Stimulated activated CD8-positive, alpha-beta memory T cell treated with anti-CD3 and anti-CD28 coated beads, Interleukin-12 subunit alpha, Interleukin-12 subunit beta, amount 100 ng/mL, for 4 hours (primary cell): ENCODE data around the gene STXBP3.
"Not testable (repeated sequence)": the region's sequence is repeated elsewhere in the genome, so short reads cannot be mapped to it uniquely, and the experiment has no call there.

ENCODE experiments used
- DNase-seq: peaks from one replicate; pipeline ENCODE4 v3.0.0-alpha.2; 2020; ENCODE audit warnings: low read depth

The STXBP3 gene

GRCh38 chr1:108732398-108732797 lies 14.1 kb upstream of the STXBP3 start:
- DNase-seq, result no peak

- DNase-seq, result no peak
Measured at GRCh38 chr1:108734171-108734865, 12.2 kb upstream of the STXBP3 start.

- DNase-seq, result no peak
Measured at GRCh38 chr1:108742253-108742652, 4.2 kb upstream of the STXBP3 start.

GRCh38 chr1:108745980-108746381 lies 493 bp upstream of the STXBP3 start:
- DNase-seq, result no peak

- no peak for DNase-seq
Measured at GRCh38 chr1:108747171-108747850, 837 bp downstream of the STXBP3 start.

DNA sequence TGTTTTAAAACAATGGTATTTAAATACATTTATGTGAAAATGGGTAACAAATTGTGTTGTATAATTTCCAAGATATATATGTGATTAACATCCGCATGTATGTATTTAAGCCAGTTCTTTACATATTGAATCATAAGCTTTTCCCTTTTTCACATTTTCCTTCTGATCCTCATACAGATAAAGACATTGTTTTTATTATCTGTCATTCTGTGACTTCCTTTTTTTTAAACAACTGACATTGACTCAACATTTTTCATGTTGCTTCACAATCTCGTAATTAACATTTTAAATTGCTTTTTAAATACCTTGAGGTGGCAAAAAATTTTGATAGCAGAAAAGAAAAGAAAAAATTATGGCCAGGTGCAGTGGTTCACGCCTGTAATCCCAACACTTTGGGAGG lies 1.4 kb downstream of the STXBP3 start:
- no peak for DNase-seq

DNA sequence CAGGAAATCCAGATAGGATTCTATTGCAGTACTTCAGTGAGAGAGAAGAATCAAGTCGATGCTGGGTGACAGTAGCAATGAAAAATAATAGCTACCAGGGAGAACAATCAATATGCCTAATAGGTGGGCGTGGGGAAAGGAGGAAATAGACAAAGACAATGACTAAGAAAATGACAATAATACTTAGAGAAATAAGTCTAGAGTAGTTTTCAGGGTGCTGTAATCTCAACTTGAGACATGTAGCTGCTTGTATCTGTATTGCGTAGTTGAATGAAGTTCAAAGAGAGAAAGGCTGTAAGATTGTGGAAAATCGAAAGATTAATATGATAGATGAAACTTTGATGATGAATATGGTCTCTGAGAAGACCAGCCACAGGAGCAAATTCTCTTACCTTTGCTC lies 2.6 kb downstream of the STXBP3 start:
- DNase-seq, result no peak

DNA sequence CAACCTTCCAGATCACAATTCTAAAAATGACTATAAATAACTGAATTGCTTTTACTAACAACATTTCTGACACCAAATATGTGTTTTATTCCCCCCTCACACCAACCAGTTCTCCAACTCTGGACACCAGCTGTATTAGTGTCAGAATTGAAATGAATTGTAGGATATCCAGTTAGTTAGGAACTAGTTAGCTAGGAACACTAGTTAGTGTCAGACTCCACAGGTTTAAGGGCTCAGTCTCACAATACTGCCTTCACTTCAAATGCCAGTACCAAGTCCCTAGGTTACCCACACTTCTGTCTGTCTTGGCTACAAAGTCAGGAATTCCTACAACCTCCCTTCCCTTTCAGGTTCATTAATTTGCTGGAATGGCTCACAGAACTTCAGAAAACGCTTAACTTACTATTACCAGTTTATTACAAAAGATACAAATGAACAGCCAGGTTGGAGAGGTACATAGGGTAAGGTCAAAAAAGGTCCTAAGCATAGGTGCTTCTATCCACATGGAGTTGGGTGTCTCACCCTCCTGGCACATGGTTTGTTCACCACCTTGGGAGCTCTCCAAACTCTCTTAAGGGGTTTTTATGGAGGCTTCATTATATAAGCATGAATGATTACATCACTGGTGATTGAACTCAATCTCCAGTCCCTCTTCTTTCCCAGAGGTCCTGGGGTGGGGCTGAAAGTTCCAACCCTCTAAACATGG lies 4.2 kb downstream of the STXBP3 start:
- no peak for DNase-seq

GRCh38 chr1:108753363-108753762 lies 6.9 kb downstream of the STXBP3 start:
- no peak for DNase-seq

DNA sequence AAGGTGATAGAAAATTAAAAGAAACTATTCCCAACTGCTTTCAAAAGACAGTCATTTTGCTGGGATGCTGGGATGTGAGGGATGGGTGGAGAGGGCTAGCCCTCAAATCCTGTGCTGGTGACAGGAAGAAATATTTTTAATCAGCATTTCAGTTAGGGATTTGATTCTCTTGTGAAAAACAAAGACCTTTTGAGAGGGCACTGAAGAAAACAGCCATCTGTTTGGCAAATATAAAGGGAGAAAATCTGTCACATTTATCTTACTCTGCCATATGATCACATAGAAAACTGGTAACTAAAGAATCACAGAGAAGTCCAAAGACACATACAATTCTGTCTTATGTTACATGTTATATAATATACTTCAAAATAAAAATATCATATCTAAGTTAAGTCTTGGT lies 12.3 kb downstream of the STXBP3 start:
- DNase-seq, result no peak

GRCh38 chr1:108767115-108767514 lies 20.6 kb downstream of the STXBP3 start:
- no peak for DNase-seq

GRCh38 chr1:108767708-108768107 lies 21.2 kb downstream of the STXBP3 start:
- no peak for DNase-seq

GRCh38 chr1:108777839-108778238 lies 31.4 kb downstream of the STXBP3 start:
- no peak for DNase-seq

DNA sequence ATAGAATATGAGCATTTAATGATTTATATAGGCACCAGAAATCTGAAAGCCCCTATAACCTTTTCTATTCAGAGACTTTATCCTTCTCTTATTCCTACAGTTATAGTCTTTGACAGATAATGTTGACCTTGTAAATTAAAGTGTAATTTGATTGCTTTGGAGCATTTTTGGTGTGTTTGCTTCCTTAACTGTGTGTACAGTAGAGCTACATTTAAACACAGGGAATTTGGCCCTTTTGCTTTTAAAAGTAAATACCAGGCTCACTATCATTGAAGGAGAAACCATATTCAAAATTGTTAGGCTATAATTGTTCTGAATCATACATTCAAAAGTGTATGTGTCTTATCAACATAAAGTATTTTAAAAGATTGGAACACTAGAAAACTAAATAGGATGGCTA lies 33.0 kb downstream of the STXBP3 start:
- DNase-seq, result no peak

DNA sequence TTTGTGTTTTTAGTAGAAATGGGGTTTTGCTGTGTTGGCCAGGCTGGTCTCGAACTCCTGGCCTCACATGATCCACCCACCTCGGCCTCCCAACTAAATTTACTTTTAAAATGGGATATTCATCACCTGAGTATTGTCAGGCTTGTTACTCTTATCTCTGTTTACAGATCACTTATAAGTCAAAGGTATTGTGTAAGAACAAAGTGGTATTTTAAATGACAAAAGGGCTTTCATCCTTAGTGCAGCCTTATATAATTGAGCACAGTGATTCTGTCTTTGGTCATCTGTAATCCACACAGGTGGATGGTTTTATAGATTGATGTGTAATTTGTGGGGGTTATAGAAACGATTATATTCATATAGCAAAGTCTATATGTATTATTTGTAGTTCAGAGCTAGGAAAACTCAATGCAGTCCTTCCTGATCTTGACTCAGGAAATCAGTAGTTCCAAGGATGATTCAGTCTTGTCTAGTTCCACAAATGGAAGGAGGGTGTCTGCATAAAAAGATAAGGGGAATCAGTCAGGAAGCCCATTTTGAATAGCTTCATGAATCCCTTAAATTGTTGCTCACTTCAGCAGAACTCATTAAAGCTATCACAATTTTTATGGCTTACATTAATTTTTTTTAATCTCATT lies 34.6 kb downstream of the STXBP3 start:
- DNase-seq, result no peak

GRCh38 chr1:108781575-108781944 lies 35.1 kb downstream of the STXBP3 start:
- not testable (repeated sequence) for DNase-seq

DNA sequence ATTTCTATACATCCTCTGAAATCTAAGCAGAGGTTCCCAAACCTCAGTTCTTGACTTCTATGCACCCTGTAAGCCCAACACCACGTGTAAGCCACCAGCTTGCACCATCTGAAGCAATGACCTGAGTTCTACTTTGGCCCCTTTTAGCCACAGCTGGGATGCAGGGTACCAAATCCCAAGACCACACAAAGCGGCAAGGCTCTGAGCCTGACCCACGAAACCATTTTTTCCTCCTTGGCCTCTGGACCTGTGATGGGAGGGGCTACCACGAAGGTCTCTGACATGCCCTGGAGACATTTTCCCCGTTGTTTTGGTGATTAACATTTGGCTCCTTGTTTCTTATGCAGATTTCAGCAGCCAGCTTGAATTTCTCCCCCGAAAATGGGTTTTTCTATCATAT lies 38.8 kb downstream of the STXBP3 start:
- DNase-seq, result no peak

DNA sequence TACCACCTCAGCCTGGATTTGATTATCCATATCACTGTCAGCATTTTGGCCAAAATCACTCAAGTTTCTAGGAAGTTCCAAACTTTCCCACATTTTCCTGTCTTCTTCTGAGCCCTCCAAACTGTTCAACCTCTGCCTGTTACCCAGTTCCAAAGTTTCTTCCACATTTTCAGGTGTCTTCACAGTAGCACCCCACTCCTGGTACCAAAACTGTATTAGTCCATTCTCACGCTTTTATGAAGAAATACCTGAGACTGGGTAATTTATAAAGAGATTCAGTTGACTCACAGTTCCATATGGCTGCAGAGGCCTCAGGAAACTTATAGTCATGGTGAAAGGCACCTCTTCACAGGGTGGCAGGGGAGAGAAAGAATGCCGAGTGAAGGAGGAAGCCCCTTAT lies 39.4 kb downstream of the STXBP3 start:
- no peak for DNase-seq

- no peak for DNase-seq
Measured at GRCh38 chr1:108791790-108792189, 45.3 kb downstream of the STXBP3 start.

DNA sequence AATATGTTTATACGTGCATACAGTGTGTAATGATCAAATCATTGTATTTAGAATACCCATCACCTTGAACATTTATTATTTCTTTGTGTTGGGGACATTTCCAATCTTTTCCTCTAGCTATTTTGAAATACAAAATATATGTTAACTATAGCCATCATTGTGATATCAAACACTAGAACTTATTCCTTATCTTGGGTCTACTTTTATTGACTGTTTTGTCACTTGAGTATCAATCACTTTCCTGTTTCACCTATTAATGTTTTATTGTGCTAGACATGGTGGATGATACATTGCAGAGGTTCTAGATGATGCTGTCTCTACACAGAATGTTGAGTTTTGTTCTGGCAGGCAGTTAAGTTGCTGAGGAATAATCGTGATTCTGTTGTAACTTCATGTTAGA lies 45.9 kb downstream of the STXBP3 start:
- DNase-seq, result no peak

- DNase-seq, result no peak
Measured at GRCh38 chr1:108799001-108799400, 52.5 kb downstream of the STXBP3 start.

GRCh38 chr1:108801101-108801500 lies 54.6 kb downstream of the STXBP3 start:
- no peak for DNase-seq

DNA sequence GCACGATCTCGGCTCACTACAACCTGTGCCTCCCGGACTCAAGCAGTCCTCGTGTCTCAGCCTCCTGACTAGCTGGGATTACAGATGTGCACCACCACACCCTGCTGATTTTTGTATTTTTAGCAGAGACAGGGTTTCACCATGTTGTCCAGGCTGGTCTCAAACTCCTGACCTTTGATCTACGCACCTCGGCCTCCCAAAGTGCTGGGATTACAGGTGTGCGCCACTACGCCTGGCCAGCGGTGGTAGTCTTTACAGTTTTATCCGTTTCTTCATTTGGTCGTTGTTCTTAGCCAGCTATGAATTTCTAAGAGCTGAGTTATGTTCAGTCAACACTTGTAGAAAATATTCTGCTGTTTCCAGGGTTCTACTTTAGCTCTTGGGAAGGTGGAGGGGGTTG lies 57.1 kb downstream of the STXBP3 start:
- DNase-seq, result no peak
